Liver (tissue), 3 donors: ENCODE measurements around the gene IL17RE.

Experiments
- FOXA1 ChIP-seq: IDR thresholded peaks from 2 replicates; pipeline ENCODE4 v1.6.1; 2016; ENCODE audit warnings: antibody characterized with exemption
- JUND ChIP-seq, 2 donors: IDR thresholded peaks; 2 replicates each; pipeline ENCODE4 v1.6.1; 2016; ENCODE audit warnings: antibody characterized with exemption in 2 of 2
- MAX ChIP-seq: IDR thresholded peaks from 2 replicates; pipeline ENCODE4 v1.6.1; 2016; ENCODE audit warnings: antibody characterized with exemption
- RAD21 ChIP-seq, 2 donors: IDR thresholded peaks; 2 replicates each; pipeline ENCODE4 v1.6.1; 2016; ENCODE audit warnings: antibody characterized with exemption in 2 of 2, mild to moderate bottlenecking in 2 of 2
- SP1 ChIP-seq: IDR thresholded peaks from 2 replicates; pipeline ENCODE4 v1.6.1; 2018; ENCODE audit warnings: antibody characterized with exemption, mild to moderate bottlenecking
- TF ChIP-seq, protein P1 (sequence below): fragments of 150-350 bp; IDR thresholded peaks from 2 replicates; pipeline ENCODE4 v1.5.1; 2017; ENCODE audit warnings: improper control_type of control experiment, low read depth, low read length; ENCODE audit not compliant: missing input control
- TF ChIP-seq, protein P2 (sequence below): IDR thresholded peaks from 2 replicates; pipeline ENCODE4 v1.6.1; 2016; ENCODE audit warnings: antibody characterized with exemption
- donor health status: healthy.
- donor health status: healthy.

DNA sequence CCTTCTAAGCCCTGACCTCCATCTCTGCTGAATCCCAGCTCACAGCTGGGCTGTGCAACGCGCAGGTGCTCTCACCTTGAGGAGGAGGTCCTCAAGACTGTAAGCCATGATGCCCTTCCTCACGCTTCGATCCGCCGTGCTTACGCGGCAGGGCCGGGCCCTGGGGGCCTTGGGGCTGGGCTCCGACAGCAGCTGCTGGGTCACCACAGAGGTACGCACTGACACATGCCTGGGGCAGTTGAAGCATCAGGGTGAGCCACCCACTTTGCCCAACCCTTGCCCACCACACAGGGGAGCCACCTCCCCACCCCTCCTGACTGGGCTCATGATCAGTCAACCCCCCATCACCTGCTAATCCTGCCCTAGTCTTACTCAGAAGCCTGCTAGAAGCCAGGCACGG is 25.7 kb upstream of the IL17RE start:
- TF ChIP-seq RAD21 (IDR thresholded peaks at IDR 0.05) (no peak), SP1 (no peak), FOXA1 (no peak), MAX (no peak), JUND (IDR thresholded peaks at IDR 0.05) (no peak)
- TF ChIP-seq, protein P1, sequence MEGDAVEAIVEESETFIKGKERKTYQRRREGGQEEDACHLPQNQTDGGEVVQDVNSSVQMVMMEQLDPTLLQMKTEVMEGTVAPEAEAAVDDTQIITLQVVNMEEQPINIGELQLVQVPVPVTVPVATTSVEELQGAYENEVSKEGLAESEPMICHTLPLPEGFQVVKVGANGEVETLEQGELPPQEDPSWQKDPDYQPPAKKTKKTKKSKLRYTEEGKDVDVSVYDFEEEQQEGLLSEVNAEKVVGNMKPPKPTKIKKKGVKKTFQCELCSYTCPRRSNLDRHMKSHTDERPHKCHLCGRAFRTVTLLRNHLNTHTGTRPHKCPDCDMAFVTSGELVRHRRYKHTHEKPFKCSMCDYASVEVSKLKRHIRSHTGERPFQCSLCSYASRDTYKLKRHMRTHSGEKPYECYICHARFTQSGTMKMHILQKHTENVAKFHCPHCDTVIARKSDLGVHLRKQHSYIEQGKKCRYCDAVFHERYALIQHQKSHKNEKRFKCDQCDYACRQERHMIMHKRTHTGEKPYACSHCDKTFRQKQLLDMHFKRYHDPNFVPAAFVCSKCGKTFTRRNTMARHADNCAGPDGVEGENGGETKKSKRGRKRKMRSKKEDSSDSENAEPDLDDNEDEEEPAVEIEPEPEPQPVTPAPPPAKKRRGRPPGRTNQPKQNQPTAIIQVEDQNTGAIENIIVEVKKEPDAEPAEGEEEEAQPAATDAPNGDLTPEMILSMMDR = no peak
- TF ChIP-seq, protein P2, sequence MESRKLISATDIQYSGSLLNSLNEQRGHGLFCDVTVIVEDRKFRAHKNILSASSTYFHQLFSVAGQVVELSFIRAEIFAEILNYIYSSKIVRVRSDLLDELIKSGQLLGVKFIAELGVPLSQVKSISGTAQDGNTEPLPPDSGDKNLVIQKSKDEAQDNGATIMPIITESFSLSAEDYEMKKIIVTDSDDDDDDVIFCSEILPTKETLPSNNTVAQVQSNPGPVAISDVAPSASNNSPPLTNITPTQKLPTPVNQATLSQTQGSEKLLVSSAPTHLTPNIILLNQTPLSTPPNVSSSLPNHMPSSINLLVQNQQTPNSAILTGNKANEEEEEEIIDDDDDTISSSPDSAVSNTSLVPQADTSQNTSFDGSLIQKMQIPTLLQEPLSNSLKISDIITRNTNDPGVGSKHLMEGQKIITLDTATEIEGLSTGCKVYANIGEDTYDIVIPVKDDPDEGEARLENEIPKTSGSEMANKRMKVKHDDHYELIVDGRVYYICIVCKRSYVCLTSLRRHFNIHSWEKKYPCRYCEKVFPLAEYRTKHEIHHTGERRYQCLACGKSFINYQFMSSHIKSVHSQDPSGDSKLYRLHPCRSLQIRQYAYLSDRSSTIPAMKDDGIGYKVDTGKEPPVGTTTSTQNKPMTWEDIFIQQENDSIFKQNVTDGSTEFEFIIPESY = no peak
